Measurements from ENCODE around the gene ARHGEF10L. TPM values are rescaled to one million over a fixed set of nuclear protein-coding genes. Genes with fewer than 3 reads are reported as not detected.

The ARHGEF10L gene
- total and polyA plus RNA-seq, 4 experiments from 2014 or later, result 0.47 to 0.78 TPM; not detected in 2

- Histone ChIP-seq H3K9me3 (ENCODE audit: control insufficient read depth in 1 of 2, low read length in 2 of 2) (no peaks in the 10 kb centered on the region), H3K27me3 (ENCODE audit: insufficient read depth, low read length) (no peaks in the 10 kb centered on the region), H3K27ac (ENCODE audit: low read depth, low read length) (no peak overlapping the region), H3K4me1 (ENCODE audit: insufficient read depth, low read length) (no peaks in the 10 kb centered on the region), H3K36me3 (ENCODE audit: insufficient read depth, low read length) (no peaks in the 10 kb centered on the region), H3K4me3 (ENCODE audit: low read length in 2 of 2) (no peak overlapping the region)
- Mint-ChIP-seq H3K4me3 (no peak overlapping the region), H3K36me3 (no peaks in the 10 kb centered on the region), H3K27ac (no peak overlapping the region), H3K4me1 (no peaks in the 10 kb centered on the region), H3K27me3 (peaks cover 12 to 19% of the 10 kb centered on the region in 2 donors), H3K9me3 (no peaks in the 10 kb centered on the region)
- intact Hi-C loops (cut with micrococcal nuclease), result no loop called here
- CTCF ChIA-PET (ENCODE audit: partially characterized antibody), result no interaction called here
- no peak for DNase-seq
- POLR2A ChIA-PET (ENCODE audit: partially characterized antibody), result no interaction called here
These were observed 24.7 kb upstream of the ARHGEF10L start for GRCh38 chr1:17514776-17515175.

GRCh38 chr1:17515902-17516301 lies 23.6 kb upstream of the ARHGEF10L start:
- Mint-ChIP-seq H3K27me3 (peaks cover 18 to 26% of the 10 kb centered on the region in 2 donors), H3K9me3 (peaks cover 0 to 4% (median 0%) of the 10 kb centered on the region in 8 donors)
- CTCF ChIA-PET (ENCODE audit: partially characterized antibody), result no interaction called here

GRCh38 chr1:17516303-17517214 lies 22.9 kb upstream of the ARHGEF10L start:
- H3K36me3 ChIP-seq (ENCODE audit: insufficient read depth, low read length), result no peaks in the 10 kb centered on the region
- no peaks in the 10 kb centered on the region for H3K36me3 Mint-ChIP-seq
- H3K9me3 Mint-ChIP-seq, result peaks cover 0 to 4% (median 0%) of the 10 kb centered on the region in 8 donors
- no peak overlapping the region for H3K27ac ChIP-seq (ENCODE audit: low read depth, low read length)
- H3K27ac Mint-ChIP-seq, result peak overlapping the region in 1 of 7 donors; percentile 60
- DNase-seq, result no peak
- no peaks in the 10 kb centered on the region for H3K4me1 ChIP-seq (ENCODE audit: insufficient read depth, low read length)
- no peaks in the 10 kb centered on the region for H3K9me3 ChIP-seq (ENCODE audit: control insufficient read depth in 1 of 2, low read length in 2 of 2)
- H3K4me3 ChIP-seq (ENCODE audit: low read length in 2 of 2), result no peak overlapping the region
- H3K4me3 Mint-ChIP-seq, result no peak overlapping the region
- H3K27me3 ChIP-seq (ENCODE audit: insufficient read depth, low read length), result no peaks in the 10 kb centered on the region
- intact Hi-C loops (cut with micrococcal nuclease), result no loop called here
- H3K27me3 Mint-ChIP-seq, result peaks cover 18 to 31% of the 10 kb centered on the region in 2 donors
- no peaks in the 10 kb centered on the region for H3K4me1 Mint-ChIP-seq
- CTCF ChIA-PET (ENCODE audit: partially characterized antibody), result no interaction called here
- POLR2A ChIA-PET (ENCODE audit: partially characterized antibody), result no interaction called here

More at GRCh38 chr1:17515902-17516301, 23.6 kb upstream of the ARHGEF10L start:
- Mint-ChIP-seq H3K27ac (no peak overlapping the region), H3K4me1 (no peaks in the 10 kb centered on the region), H3K36me3 (no peaks in the 10 kb centered on the region), H3K4me3 (no peak overlapping the region)
- DNase-seq, result no peak
- POLR2A ChIA-PET (ENCODE audit: partially characterized antibody), result no interaction called here
- Histone ChIP-seq H3K4me3 (ENCODE audit: low read length in 2 of 2) (no peak overlapping the region), H3K27ac (ENCODE audit: low read depth, low read length) (no peak overlapping the region), H3K9me3 (ENCODE audit: control insufficient read depth in 1 of 2, low read length in 2 of 2) (no peaks in the 10 kb centered on the region), H3K27me3 (ENCODE audit: insufficient read depth, low read length) (no peaks in the 10 kb centered on the region), H3K4me1 (ENCODE audit: insufficient read depth, low read length) (no peaks in the 10 kb centered on the region), H3K36me3 (ENCODE audit: insufficient read depth, low read length) (no peaks in the 10 kb centered on the region)
- intact Hi-C loops (cut with micrococcal nuclease), result no loop called here

DNA sequence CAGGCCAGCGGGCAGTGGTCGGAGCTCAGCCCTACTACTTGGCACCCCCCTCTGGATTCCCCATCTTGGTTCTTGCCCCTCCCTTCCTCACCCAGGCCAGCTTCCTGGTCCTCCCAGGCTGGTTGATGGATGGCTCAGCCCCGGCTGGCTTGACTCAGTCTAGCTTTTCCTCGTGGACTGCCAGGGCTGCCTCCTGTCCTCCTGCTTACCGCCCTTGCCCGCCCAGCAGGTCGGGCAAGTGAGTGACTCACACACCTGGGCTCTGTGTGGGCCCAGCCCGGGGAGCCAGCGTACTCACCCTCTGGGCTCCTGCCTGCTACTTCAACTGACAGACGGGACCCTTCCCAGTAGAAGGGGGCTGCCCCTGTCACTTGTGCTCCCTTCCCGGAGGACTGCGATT lies 19.5 kb upstream of the ARHGEF10L start:
- POLR2A ChIA-PET (ENCODE audit: partially characterized antibody), result no interaction called here
- CTCF ChIA-PET (ENCODE audit: partially characterized antibody), result no interaction called here
- H3K27ac ChIP-seq (ENCODE audit: low read depth, low read length), result no peak overlapping the region
- DNase-seq, result no peak
- no peaks in the 10 kb centered on the region for H3K9me3 ChIP-seq (ENCODE audit: control insufficient read depth in 1 of 2, low read length in 2 of 2)
- Mint-ChIP-seq H3K27ac (no peak overlapping the region), H3K4me3 (no peak overlapping the region), H3K9me3 (peaks cover 0 to 4% (median 0%) of the 10 kb centered on the region in 8 donors), H3K27me3 (peaks cover 22 to 36% of the 10 kb centered on the region in 2 donors), H3K36me3 (no peaks in the 10 kb centered on the region), H3K4me1 (no peaks in the 10 kb centered on the region)
- intact Hi-C loops (cut with micrococcal nuclease), result no loop called here
- no peak overlapping the region for H3K4me3 ChIP-seq (ENCODE audit: low read length in 2 of 2)
- H3K4me1 ChIP-seq (ENCODE audit: insufficient read depth, low read length), result no peaks in the 10 kb centered on the region
- H3K27me3 ChIP-seq (ENCODE audit: insufficient read depth, low read length), result no peaks in the 10 kb centered on the region
- H3K36me3 ChIP-seq (ENCODE audit: insufficient read depth, low read length), result no peaks in the 10 kb centered on the region

GRCh38 chr1:17520473-17521319 lies 18.8 kb upstream of the ARHGEF10L start:
- intact Hi-C loops (cut with micrococcal nuclease), result no loop called here
- no peaks in the 10 kb centered on the region for H3K9me3 ChIP-seq (ENCODE audit: control insufficient read depth in 1 of 2, low read length in 2 of 2)
- H3K36me3 ChIP-seq (ENCODE audit: insufficient read depth, low read length), result no peaks in the 10 kb centered on the region
- H3K4me1 ChIP-seq (ENCODE audit: insufficient read depth, low read length), result no peaks in the 10 kb centered on the region
- Mint-ChIP-seq H3K27me3 (peaks cover 22 to 33% of the 10 kb centered on the region in 2 donors), H3K9me3 (peaks cover 0 to 4% (median 0%) of the 10 kb centered on the region in 8 donors), H3K4me3 (no peak overlapping the region), H3K27ac (no peak overlapping the region), H3K36me3 (no peaks in the 10 kb centered on the region), H3K4me1 (no peaks in the 10 kb centered on the region)
- no peak overlapping the region for H3K27ac ChIP-seq (ENCODE audit: low read depth, low read length)
- POLR2A ChIA-PET (ENCODE audit: partially characterized antibody), result no interaction called here
- CTCF ChIA-PET (ENCODE audit: partially characterized antibody), result no interaction called here
- H3K27me3 ChIP-seq (ENCODE audit: insufficient read depth, low read length), result no peaks in the 10 kb centered on the region
- no peak overlapping the region for H3K4me3 ChIP-seq (ENCODE audit: low read length in 2 of 2)
- no peak for DNase-seq

- intact Hi-C loops (cut with micrococcal nuclease), result no loop called here
- peaks cover 20 to 29% of the 10 kb centered on the region in 2 donors for H3K27me3 Mint-ChIP-seq
- no peak overlapping the region for H3K27ac Mint-ChIP-seq
- no peaks in the 10 kb centered on the region for H3K36me3 ChIP-seq (ENCODE audit: insufficient read depth, low read length)
- no peaks in the 10 kb centered on the region for H3K27me3 ChIP-seq (ENCODE audit: insufficient read depth, low read length)
- no peaks in the 10 kb centered on the region for H3K4me1 Mint-ChIP-seq
- H3K4me3 Mint-ChIP-seq, result no peak overlapping the region
- peaks cover 0 to 4% (median 0%) of the 10 kb centered on the region in 8 donors for H3K9me3 Mint-ChIP-seq
- H3K27ac ChIP-seq (ENCODE audit: low read depth, low read length), result no peak overlapping the region
- no peak overlapping the region for H3K4me3 ChIP-seq (ENCODE audit: low read length in 2 of 2)
- DNase-seq, result peak in 1 of 5 donors; percentile 34
- H3K9me3 ChIP-seq (ENCODE audit: control insufficient read depth in 1 of 2, low read length in 2 of 2), result no peaks in the 10 kb centered on the region
- ChIA-PET POLR2A (ENCODE audit: partially characterized antibody) (no interaction called here), CTCF (ENCODE audit: partially characterized antibody) (no interaction called here)
- no peaks in the 10 kb centered on the region for H3K36me3 Mint-ChIP-seq
- H3K4me1 ChIP-seq (ENCODE audit: insufficient read depth, low read length), result no peaks in the 10 kb centered on the region
These were observed 17.4 kb upstream of the ARHGEF10L start for GRCh38 chr1:17521946-17522612.

All from CD4-positive, alpha-beta memory T cell (primary cell).